Mesodermal cell (in vitro differentiated cells): ENCODE measurements around the gene TOX2.

ENCODE experiments used
- H3K27ac ChIP-seq: 2 replicates; pipeline ENCODE4 v1.7.0; 2013; ENCODE audit warnings: mild to moderate bottlenecking, low read depth, low read length, moderate library complexity; ENCODE audit not compliant: severe bottlenecking
- H3K36me3 ChIP-seq: 2 replicates; pipeline ENCODE4 v1.7.1; 2013; ENCODE audit warnings: mild to moderate bottlenecking, low read length, moderate library complexity; ENCODE audit not compliant: control insufficient read depth, insufficient read depth
- H3K4me1 ChIP-seq: one replicate; pipeline ENCODE4 v1.7.1; 2013; ENCODE audit warnings: mild to moderate bottlenecking, low read length; ENCODE audit not compliant: insufficient read depth, control insufficient read depth, poor library complexity, severe bottlenecking
- H3K4me3 ChIP-seq: 2 replicates; pipeline ENCODE4 v1.7.0; 2013; ENCODE audit warnings: low read length, control low read depth, mild to moderate bottlenecking; ENCODE audit not compliant: insufficient read depth, poor library complexity, severe bottlenecking; ENCODE audit errors: extremely low read depth
- H3K9me3 ChIP-seq: 2 replicates; pipeline ENCODE4 v1.7.1; 2013; ENCODE audit warnings: mild to moderate bottlenecking, low read length, moderate library complexity; ENCODE audit not compliant: control insufficient read depth
- WGBS, 2 experiments: methylation state at CpG; one replicate each; pipeline ENCODE4 v1.1.5; 2013; ENCODE audit warnings: missing lambda C conversion rate in 2 of 2; ENCODE audit not compliant: insufficient coverage in 2 of 2; 5-methylcytosine and 5-hydroxymethylcytosine counted together

The TOX2 gene

DNA sequence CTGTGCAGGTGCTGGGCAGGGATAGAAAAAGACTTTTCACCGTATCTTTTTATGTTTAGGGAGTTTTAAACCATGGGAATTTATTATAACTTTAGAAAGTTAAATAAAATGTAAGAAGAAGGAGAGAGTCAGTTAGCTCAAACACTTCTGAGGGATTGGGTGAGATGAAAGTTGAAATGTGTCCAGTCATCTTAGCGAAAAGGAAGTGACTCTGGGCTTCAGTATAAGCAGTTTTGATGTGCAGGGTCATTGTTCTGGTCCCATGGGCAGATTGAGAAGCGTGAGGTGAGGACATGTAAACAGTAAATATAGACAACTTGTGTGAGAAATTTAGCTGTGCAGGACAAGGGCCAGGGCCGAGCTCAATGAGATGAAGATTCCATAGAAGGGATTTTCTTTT is 66.9 kb downstream of the TOX2 start:
- Histone ChIP-seq H3K4me1 (peaks cover 6% of the 10 kb centered on the region), H3K4me3 (no peak overlapping the region), H3K36me3 (no peaks in the 10 kb centered on the region), H3K9me3 (no peaks in the 10 kb centered on the region), H3K27ac (no peak overlapping the region)
- 88 to 96% methylated on average over 4 of the region's 4 CpGs for WGBS, 2 experiments

DNA sequence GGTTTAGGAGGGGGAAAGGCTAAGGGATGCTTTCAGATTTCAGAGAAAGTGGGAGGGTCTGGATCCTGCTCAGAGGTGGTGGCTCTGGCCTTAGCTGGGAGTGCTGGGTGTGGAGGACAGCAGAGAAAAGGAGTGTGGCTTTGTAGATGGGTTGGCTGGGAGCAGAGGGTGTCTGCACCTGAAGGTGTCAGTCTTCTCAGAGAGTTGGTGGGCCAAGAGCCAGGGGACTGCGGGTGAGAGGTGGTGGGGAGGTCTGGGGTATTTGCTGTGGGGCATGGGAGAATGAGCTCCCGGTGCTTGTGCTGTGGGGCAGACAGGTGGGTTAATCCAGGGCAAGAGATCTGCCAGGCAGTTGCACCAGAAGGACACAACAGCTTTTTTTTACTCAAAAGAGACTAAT is 67.4 kb downstream of the TOX2 start:
- Histone ChIP-seq H3K4me3 (no peak overlapping the region), H3K27ac (no peak overlapping the region), H3K9me3 (no peaks in the 10 kb centered on the region), H3K36me3 (no peaks in the 10 kb centered on the region), H3K4me1 (peaks cover 6% of the 10 kb centered on the region)
- 87 to 100% methylated on average over 1 to 2 of the region's 2 CpGs for WGBS, 2 experiments

DNA sequence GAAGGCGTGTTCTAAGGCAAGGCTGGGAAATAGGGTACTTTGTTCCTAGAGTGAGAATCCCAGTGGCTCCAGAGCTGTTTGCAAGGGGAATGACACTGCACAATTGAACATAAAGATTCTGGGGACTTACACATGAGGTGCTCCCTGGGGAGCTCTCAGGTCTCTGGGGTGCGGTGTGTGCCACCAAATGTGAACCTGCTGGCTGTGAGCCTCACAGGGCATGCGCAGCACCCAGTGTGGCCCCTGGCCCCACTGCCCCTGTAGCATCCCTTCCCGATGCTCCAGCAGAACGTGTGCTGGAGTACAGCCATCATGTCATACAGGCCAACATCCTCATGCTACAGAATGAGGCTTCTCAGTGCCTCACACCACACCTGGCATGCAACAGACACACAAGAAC is 68.2 kb downstream of the TOX2 start:
- Histone ChIP-seq H3K9me3 (no peaks in the 10 kb centered on the region), H3K4me3 (no peak overlapping the region), H3K27ac (no peak overlapping the region), H3K36me3 (no peaks in the 10 kb centered on the region), H3K4me1 (peaks cover 6% of the 10 kb centered on the region)
- WGBS, 2 experiments = 93 to 94% methylated on average over 5 of the region's 5 CpGs

DNA sequence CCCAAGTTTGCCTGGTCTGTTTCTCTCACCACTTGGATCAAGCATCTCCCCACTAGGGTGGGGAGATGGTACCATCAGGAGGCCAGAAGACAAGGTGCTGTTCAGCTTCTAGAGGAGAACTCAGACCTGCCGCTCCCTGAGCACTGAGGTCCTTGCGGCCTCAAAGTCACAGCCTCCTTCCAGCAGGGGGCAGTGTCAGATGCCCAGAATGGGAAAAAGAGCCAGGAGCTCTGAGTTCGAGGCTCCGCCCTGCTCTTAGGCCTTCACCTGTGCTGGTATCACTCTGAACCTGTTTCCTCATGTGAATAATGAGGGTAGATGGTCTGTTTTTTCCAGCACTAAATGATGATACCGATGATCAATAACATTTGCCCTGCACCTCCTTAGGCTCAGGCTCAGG is 68.7 kb downstream of the TOX2 start:
- Histone ChIP-seq H3K36me3 (no peaks in the 10 kb centered on the region), H3K4me3 (no peak overlapping the region), H3K4me1 (peaks cover 6% of the 10 kb centered on the region), H3K27ac (no peak overlapping the region), H3K9me3 (no peaks in the 10 kb centered on the region)
- WGBS, 2 experiments = 96 to 97% methylated on average over 2 to 3 of the region's 5 CpGs

DNA sequence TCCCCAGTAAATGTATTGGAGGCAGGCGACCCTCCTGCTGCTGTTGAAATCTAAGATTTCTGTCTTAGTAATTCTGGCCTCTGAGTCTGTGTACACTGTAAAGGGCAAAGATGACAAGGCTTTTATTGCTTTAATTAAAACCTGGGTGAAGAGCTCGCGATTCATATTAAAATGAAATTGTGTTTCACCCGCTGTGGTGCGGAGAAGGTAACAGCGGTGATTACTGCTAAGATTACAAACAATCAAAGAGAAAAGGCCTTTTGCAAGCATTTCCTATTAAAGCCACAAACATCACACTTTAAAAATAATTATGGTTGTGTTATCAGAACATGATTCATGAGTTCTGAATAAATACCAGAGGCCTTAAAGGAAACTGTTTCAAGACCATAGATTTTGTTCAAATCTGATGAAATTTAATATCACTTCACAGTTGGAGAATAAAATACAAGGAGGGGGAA is 69.3 kb downstream of the TOX2 start:
- 94 to 100% methylated on average over 2 to 5 of the region's 6 CpGs for WGBS, 2 experiments
- peaks cover 6% of the 10 kb centered on the region for H3K4me1 ChIP-seq
- H3K27ac ChIP-seq = no peak overlapping the region
- H3K36me3 ChIP-seq = no peaks in the 10 kb centered on the region
- H3K4me3 ChIP-seq = no peak overlapping the region
- no peaks in the 10 kb centered on the region for H3K9me3 ChIP-seq

DNA sequence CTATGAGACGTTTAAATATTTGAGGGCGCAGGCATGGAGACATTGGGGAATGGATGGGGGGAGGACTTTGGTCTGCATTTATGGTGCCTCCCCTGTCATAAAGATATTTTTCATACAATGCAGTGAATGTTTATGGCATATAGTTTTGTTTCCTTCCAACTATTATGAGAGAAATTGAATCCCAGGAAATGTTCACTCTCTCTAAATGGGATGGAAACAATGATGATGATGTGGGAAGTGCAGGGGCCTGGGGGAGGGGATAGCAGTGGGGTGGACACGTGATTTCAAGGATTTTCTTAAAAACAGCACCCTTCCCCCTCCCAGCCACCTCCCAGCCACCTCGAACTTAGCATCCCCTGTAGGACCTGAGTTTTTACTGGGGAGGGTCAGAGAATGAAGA is 69.9 kb downstream of the TOX2 start:
- peaks cover 6% of the 10 kb centered on the region for H3K4me1 ChIP-seq
- H3K9me3 ChIP-seq = no peaks in the 10 kb centered on the region
- H3K4me3 ChIP-seq = no peak overlapping the region
- whole genome bisulfite sequencing, 2 experiments = no CpG with 5 or more reads among the region's 4 CpGs
- no peak overlapping the region for H3K27ac ChIP-seq
- H3K36me3 ChIP-seq = no peaks in the 10 kb centered on the region

DNA sequence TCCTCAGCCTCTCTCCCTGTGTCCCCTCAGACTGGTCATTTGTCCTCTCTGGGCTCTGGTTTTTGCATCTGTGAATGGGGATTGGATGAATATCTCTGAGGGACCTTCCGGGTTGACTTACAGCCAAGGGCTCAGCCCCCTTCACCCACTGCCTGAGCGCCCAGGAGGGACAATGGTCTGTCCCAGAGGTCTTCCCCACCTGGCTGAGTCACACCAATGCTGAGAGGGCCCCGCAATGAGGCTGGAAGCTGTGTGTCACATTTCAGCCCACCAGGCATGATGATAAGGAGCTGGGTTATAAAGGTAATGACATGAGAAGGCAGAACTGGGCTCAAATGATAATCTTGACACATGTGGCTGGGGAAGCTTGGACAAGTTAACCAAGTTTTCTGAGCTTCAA is 70.5 kb downstream of the TOX2 start:
- no peak overlapping the region for H3K27ac ChIP-seq
- no peak overlapping the region for H3K4me3 ChIP-seq
- H3K4me1 ChIP-seq = peaks cover 6% of the 10 kb centered on the region
- no peaks in the 10 kb centered on the region for H3K36me3 ChIP-seq
- H3K9me3 ChIP-seq = no peaks in the 10 kb centered on the region
- WGBS, 2 experiments = 83 to 100% methylated on average over 1 to 2 of the region's 3 CpGs

DNA sequence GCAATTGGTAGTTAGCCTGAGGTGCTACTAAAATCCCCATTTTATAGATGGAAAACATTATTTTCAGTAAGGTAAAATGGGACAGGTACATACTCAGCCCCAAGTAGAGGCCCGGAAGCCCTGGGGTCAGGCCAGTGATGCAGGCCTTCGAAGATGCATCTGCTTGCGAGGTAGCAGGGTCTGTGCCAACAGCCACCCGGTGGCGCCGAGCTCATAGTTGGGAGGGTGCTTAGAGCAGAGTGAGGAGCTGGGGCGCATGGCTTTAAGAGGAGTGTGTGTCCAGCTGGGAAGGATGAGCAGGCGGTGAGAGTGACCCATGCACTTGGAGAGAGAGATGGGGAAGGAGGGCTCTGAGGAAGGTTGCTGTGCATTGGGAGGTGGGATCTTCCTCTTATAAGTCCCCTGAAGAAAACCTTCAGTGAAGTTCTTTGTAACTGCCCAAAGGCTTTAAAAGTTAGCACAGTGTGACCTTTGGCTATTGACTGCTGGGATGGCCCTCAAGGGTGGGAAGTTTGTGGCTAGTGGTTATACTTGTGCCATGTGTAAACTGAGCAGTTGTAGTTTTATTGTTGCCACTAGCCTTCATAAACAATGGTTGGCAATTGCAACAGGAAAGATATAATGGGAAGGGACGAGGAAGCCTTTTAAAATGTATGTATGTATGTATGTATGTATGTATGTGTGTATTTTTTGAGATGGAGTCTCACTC is 71.1 kb downstream of the TOX2 start:
- Histone ChIP-seq H3K4me1 (peaks cover 6% of the 10 kb centered on the region), H3K36me3 (no peaks in the 10 kb centered on the region), H3K27ac (no peak overlapping the region), H3K9me3 (no peaks in the 10 kb centered on the region), H3K4me3 (no peak overlapping the region)
- 87 to 89% methylated on average over 6 to 8 of the region's 9 CpGs for WGBS, 2 experiments

DNA sequence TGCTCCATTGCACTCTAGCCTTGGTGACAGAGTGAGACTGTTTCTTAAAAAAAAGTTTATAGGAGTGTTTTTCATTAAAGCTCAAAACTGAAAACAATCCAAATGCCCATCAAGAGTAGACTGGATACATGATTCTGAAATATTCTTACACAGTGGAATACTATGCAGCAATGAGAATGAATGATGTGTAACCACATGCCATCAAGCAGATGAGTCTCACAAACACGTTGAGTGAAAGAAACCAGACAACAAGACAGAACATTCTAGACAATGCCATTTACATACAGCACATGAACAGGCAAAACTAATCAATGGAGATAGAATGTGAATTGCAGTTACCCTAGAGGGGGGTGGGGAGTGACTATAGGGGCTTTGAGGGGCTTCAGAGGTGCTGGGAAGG is 72.4 kb downstream of the TOX2 start:
- Histone ChIP-seq H3K36me3 (no peaks in the 10 kb centered on the region), H3K4me1 (peaks cover 6% of the 10 kb centered on the region), H3K27ac (no peak overlapping the region), H3K4me3 (no peak overlapping the region), H3K9me3 (no peaks in the 10 kb centered on the region)
- WGBS, 2 experiments = no CpG with 5 or more reads among the region's 1 CpG

DNA sequence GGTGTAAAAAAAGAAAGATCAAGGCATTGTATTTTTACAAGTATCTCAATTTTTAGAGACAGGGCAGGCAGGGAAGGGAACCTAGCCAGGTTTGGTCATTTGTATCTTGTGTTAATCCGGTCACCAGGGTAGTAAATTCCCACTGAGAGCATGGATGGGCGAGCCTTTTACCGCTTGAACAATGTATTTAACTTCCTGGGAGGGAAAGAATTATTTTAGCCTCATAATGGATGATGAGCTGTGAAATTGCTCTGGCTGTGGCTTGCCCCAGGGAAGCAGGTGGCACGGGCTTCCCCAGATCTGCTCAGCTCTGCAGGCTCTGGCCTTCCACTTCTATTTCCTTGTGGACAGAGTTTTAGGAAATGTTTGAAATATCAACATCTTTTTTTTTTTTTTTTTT is 72.9 kb downstream of the TOX2 start:
- Histone ChIP-seq H3K4me1 (peaks cover 6% of the 10 kb centered on the region), H3K27ac (no peak overlapping the region), H3K9me3 (no peaks in the 10 kb centered on the region), H3K4me3 (no peak overlapping the region), H3K36me3 (no peaks in the 10 kb centered on the region)
- 72 to 75% methylated on average over 3 to 4 of the region's 4 CpGs for WGBS, 2 experiments

DNA sequence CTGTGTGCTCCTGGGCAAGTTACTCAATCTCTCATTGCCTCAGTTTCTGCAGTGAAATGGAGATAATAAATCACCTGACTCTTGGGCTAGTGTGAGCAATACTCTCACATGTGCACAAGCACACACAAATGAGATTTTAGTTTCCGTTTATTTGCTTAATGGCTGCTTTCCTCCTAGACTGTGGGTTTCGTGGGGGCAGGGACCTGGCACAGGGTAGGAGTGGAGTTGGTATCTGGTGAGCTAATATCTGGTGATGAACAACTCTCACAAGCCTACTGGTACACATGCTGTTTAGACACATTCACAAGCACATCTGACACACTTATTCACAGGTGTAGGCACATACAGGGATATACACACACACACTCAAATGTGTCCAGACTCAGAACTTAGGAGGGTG is 73.8 kb downstream of the TOX2 start:
- Histone ChIP-seq H3K36me3 (no peaks in the 10 kb centered on the region), H3K4me1 (peaks cover 6% of the 10 kb centered on the region), H3K9me3 (no peaks in the 10 kb centered on the region), H3K4me3 (no peak overlapping the region), H3K27ac (no peak overlapping the region)
- WGBS, 2 experiments = no CpG with 5 or more reads among the region's 2 CpGs
